ENCODE measurements around the gene RELN. TPM values are rescaled to one million over a fixed set of nuclear protein-coding genes. Genes with fewer than 3 reads are reported as not detected.

RELN gene
- total RNA-seq, 1 experiment from 2014 or later, result 0.02 TPM

DNA sequence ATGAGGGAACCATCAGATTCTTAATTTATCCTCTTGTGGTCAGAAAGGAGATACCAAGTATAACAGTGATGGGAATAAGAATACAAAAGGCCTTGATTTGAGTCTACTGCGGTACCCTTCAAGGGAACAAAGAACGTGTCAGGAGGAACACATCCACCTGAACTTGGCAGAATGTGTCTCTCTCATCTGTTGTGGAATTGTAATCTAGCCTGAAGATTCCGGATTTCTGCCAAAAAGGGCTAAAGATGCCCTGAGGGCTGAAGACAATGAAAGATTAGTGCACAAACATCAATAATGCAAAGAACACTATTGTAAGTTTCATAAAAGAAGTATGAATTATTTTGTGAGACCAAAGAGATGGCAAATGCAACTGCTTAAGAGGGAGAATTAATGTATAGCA lies 134.8 kb downstream of the RELN start:
- H3K9ac ChIP-seq (ENCODE audit: extremely low read depth, insufficient read length, low read length), result no peak overlapping the region
- no peak overlapping the region for H2BK20ac ChIP-seq (ENCODE audit: low read depth, low read length, poor library complexity, severe bottlenecking)
- H2BK5ac ChIP-seq (ENCODE audit: insufficient read length, low read length), result no peak overlapping the region
- no peak overlapping the region for H3K4me2 ChIP-seq (ENCODE audit: insufficient read depth, insufficient read length, low read length)
- no peak overlapping the region for H3T11ph ChIP-seq (ENCODE audit: low read length)
- no peak overlapping the region for H4K91ac ChIP-seq (ENCODE audit: insufficient read length, low read depth, low read length)
- no peaks in the 10 kb centered on the region for H3K79me1 ChIP-seq (ENCODE audit: insufficient read depth, low read depth, low read length, poor library complexity, severe bottlenecking)
- H3K56ac ChIP-seq (ENCODE audit: insufficient read length, low read depth, low read length), result no peak overlapping the region
- H2BK12ac ChIP-seq (ENCODE audit: insufficient read length, low read depth, low read length), result no peak overlapping the region
- no peak overlapping the region for H3K27ac Mint-ChIP-seq
- no peak overlapping the region for H2BK120ac ChIP-seq (ENCODE audit: low read depth, low read length, poor library complexity, severe bottlenecking)
- H3K4ac ChIP-seq (ENCODE audit: low read depth, low read length), result no peak overlapping the region
- H3K18ac ChIP-seq (ENCODE audit: insufficient read length, low read depth, low read length), result no peak overlapping the region
- no peak overlapping the region for H2BK15ac ChIP-seq (ENCODE audit: low read depth, low read length)
- H4K20me1 ChIP-seq (ENCODE audit: control insufficient read depth, insufficient read depth, insufficient read length), result no peaks in the 10 kb centered on the region
- no peak overlapping the region for H4K5ac ChIP-seq (ENCODE audit: insufficient read length, low read depth, low read length)
- no peak overlapping the region for H4K8ac ChIP-seq (replicated peaks; ENCODE audit: insufficient read length, low read depth, low read length)
- H3K14ac ChIP-seq (ENCODE audit: insufficient read depth, low read length), result no peak overlapping the region
- no peak overlapping the region for H2AFZ ChIP-seq (ENCODE audit: low read length)
- H3K27me3 Mint-ChIP-seq (ENCODE audit: low read depth), result no peaks in the 10 kb centered on the region
- H3K27me3 ChIP-seq (ENCODE audit: insufficient read depth, low read length), result no peaks in the 10 kb centered on the region
- no CpG with 5 or more reads among the region's 3 CpGs for WGBS (ENCODE audit: extremely low coverage, insufficient read length, low lambda C conversion rate)
- H2AK5ac ChIP-seq (ENCODE audit: insufficient read length, low read length), result no peak overlapping the region
- no peaks in the 10 kb centered on the region for H3K23me2 ChIP-seq (ENCODE audit: insufficient read length, low read depth, low read length, poor library complexity, severe bottlenecking)
- H3K9me3 ChIP-seq (ENCODE audit: control insufficient read depth, low read depth, low read length), result no peaks in the 10 kb centered on the region
- H3K36me3 Mint-ChIP-seq (ENCODE audit: insufficient read depth in 1 of 3, low read depth in 3 of 3), result no peaks in the 10 kb centered on the region
- H3K4me1 ChIP-seq (ENCODE audit: insufficient read depth, low read length), result peaks cover 5% of the 10 kb centered on the region; the same call in 1 of the 2 replicates
- H3K4me3 Mint-ChIP-seq, result no peak overlapping the region
- H3K9me3 Mint-ChIP-seq, result peaks cover 0 to 2% of the 10 kb centered on the region in 2 experiments; a peak in 1 of 5 replicates
- no peak overlapping the region for H3K23ac ChIP-seq (ENCODE audit: insufficient read length, low read depth, low read length)
- no peak for DNase-seq
- TF ChIP-seq, protein P1, sequence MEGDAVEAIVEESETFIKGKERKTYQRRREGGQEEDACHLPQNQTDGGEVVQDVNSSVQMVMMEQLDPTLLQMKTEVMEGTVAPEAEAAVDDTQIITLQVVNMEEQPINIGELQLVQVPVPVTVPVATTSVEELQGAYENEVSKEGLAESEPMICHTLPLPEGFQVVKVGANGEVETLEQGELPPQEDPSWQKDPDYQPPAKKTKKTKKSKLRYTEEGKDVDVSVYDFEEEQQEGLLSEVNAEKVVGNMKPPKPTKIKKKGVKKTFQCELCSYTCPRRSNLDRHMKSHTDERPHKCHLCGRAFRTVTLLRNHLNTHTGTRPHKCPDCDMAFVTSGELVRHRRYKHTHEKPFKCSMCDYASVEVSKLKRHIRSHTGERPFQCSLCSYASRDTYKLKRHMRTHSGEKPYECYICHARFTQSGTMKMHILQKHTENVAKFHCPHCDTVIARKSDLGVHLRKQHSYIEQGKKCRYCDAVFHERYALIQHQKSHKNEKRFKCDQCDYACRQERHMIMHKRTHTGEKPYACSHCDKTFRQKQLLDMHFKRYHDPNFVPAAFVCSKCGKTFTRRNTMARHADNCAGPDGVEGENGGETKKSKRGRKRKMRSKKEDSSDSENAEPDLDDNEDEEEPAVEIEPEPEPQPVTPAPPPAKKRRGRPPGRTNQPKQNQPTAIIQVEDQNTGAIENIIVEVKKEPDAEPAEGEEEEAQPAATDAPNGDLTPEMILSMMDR (conservative IDR thresholded peaks at IDR 0.05), result no peak
- H3K79me2 ChIP-seq (ENCODE audit: insufficient read depth, low read length), result no peaks in the 10 kb centered on the region
- no peak overlapping the region for H3K27ac ChIP-seq (ENCODE audit: insufficient read length, low read depth, low read length)
- peaks cover 8 to 9% of the 10 kb centered on the region in 2 experiments for H3K4me1 Mint-ChIP-seq

Measured in H9 (cell line).